KMS-11 (cell line): ENCODE results near the gene UCN3.
"Not testable (repeated sequence)": the region's sequence is repeated elsewhere in the genome, so short reads cannot be mapped to it uniquely, and the experiment has no call there.

Experiments
- H2AFZ ChIP-seq: fragments of 200-600 bp; sonication (generic); 2 replicates; pipeline ENCODE4 v1.6.1; 2016; ENCODE audit warnings: antibody characterized with exemption, mixed run types, low read depth
- H3K27ac ChIP-seq: fragments of 200-600 bp; sonication (generic); 2 replicates; pipeline ENCODE4 v1.6.1; 2016; ENCODE audit warnings: mild to moderate bottlenecking, mixed run types
- H3K27me3 ChIP-seq: fragments of 200-600 bp; sonication (generic); 2 replicates; pipeline ENCODE4 v1.6.1; 2017; ENCODE audit warnings: mild to moderate bottlenecking, low read depth, mixed run types, moderate library complexity; ENCODE audit not compliant: insufficient read depth
- H3K36me3 ChIP-seq: fragments of 200-600 bp; sonication (generic); 2 replicates; pipeline ENCODE4 v1.6.1; 2017; ENCODE audit warnings: mild to moderate bottlenecking, mixed run types; ENCODE audit not compliant: insufficient read depth
- H3K4me1 ChIP-seq: fragments of 200-600 bp; sonication (generic); 2 replicates; pipeline ENCODE4 v1.6.1; 2016; ENCODE audit warnings: mild to moderate bottlenecking, low read depth, mixed run types; ENCODE audit not compliant: poor library complexity, severe bottlenecking
- H3K4me2 ChIP-seq: fragments of 200-600 bp; sonication (generic); 2 replicates; pipeline ENCODE4 v1.7.0; 2016; ENCODE audit warnings: mild to moderate bottlenecking, mixed run types
- H3K4me3 ChIP-seq: fragments of 200-600 bp; sonication (generic); IDR thresholded peaks from 2 replicates; pipeline ENCODE4 v1.6.1; 2017; ENCODE audit warnings: low read depth, low read length, mixed read lengths; ENCODE audit not compliant: insufficient read depth
- H3K79me2 ChIP-seq: fragments of 200-600 bp; sonication (generic); 2 replicates; pipeline ENCODE4 v1.6.1; 2016; ENCODE audit warnings: low read depth, mixed run types; ENCODE audit not compliant: insufficient read depth
- H3K9ac ChIP-seq: fragments of 200-600 bp; sonication (generic); 2 replicates; pipeline ENCODE4 v1.6.1; 2016; ENCODE audit warnings: mild to moderate bottlenecking, mixed run types
- H4K20me1 ChIP-seq: fragments of 200-600 bp; sonication (generic); 2 replicates; pipeline ENCODE4 v1.6.1; 2016; ENCODE audit warnings: mild to moderate bottlenecking, mixed run types; ENCODE audit not compliant: insufficient read depth
- CTCF ChIP-seq: fragments of 200-600 bp; sonication (generic); conservative IDR thresholded peaks from 2 replicates; pipeline ENCODE4 v1.6.1; 2017; ENCODE audit warnings: low read depth, mild to moderate bottlenecking, antibody characterized with exemption, low read length, moderate library complexity, mixed read lengths

UCN3 gene

DNA sequence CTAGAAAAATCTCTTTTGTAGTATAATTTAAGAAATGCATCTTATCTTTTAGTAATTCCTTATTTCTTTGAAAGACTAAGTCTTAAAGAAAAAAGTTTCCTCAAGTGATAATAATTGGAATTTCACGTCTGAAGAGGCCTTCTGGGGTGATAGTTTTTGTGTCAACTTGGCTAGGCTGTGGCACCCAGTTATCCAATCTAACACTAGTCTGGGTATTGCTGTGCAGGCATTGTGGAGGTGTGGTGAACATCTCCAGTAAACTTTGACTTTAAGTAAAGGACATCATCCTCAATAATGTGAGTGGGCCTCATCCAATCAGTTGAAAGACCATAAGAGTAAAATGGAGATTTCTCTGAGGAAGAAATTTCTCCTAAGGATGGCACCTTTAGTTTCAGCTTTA, 42.2 kb downstream of the UCN3 start:
- Histone ChIP-seq H2AFZ (no peak overlapping the region), H3K27ac (no peak overlapping the region), H3K36me3 (no peaks in the 10 kb centered on the region), H3K9ac (no peak overlapping the region), H3K4me2 (no peak overlapping the region), H3K27me3 (no peaks in the 10 kb centered on the region), H3K79me2 (no peaks in the 10 kb centered on the region), H3K4me3 (no peak overlapping the region), H4K20me1 (no peaks in the 10 kb centered on the region), H3K4me1 (peaks cover 15% of the 10 kb centered on the region)
- no peak for TF ChIP-seq CTCF

DNA sequence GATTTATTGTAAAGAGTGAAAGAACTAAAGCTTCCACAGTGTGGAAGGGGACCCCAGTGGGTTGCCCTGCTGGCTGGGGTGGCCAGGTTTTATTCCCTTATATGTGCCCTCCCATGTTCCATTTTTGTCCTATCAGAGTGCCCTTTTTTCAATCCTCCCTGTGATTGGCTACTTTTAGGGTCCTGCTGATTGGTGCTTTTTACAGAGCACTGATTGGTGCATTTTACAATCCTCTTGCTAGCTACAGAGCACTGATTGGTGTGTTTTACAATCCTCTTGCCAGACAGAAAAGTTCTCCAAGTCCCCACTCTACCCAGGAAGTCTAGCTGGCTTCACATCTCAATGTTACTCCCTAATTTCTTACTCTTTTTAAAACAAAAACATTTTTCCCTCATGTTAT, 46.0 kb downstream of the UCN3 start:
- not testable (repeated sequence) for H3K27me3 ChIP-seq, H3K27ac ChIP-seq, H4K20me1 ChIP-seq, H3K36me3 ChIP-seq, H3K9ac ChIP-seq, H3K4me3 ChIP-seq, H3K4me2 ChIP-seq, H2AFZ ChIP-seq
- Histone ChIP-seq H3K4me1 (peaks cover 33% of the 10 kb centered on the region), H3K79me2 (peaks cover 29% of the 10 kb centered on the region)

- H2AFZ ChIP-seq = peak overlapping the region; percentile 80
- H3K4me2 ChIP-seq = peak overlapping the region; percentile 68
- H3K27ac ChIP-seq = no peak overlapping the region
- peak overlapping the region; percentile 91; the same call in 1 of the 2 replicates for H3K9ac ChIP-seq
- no peaks in the 10 kb centered on the region for H3K27me3 ChIP-seq
- no peaks in the 10 kb centered on the region for H3K36me3 ChIP-seq
- H3K4me3 ChIP-seq = no peak overlapping the region
- H3K4me1 ChIP-seq = peaks cover 33% of the 10 kb centered on the region
- peaks cover 40% of the 10 kb centered on the region for H3K79me2 ChIP-seq
- H4K20me1 ChIP-seq = no peaks in the 10 kb centered on the region
- TF ChIP-seq CTCF = no peak
Measured at GRCh38 chr10:5411941-5412276, 47.1 kb downstream of the UCN3 start.

DNA sequence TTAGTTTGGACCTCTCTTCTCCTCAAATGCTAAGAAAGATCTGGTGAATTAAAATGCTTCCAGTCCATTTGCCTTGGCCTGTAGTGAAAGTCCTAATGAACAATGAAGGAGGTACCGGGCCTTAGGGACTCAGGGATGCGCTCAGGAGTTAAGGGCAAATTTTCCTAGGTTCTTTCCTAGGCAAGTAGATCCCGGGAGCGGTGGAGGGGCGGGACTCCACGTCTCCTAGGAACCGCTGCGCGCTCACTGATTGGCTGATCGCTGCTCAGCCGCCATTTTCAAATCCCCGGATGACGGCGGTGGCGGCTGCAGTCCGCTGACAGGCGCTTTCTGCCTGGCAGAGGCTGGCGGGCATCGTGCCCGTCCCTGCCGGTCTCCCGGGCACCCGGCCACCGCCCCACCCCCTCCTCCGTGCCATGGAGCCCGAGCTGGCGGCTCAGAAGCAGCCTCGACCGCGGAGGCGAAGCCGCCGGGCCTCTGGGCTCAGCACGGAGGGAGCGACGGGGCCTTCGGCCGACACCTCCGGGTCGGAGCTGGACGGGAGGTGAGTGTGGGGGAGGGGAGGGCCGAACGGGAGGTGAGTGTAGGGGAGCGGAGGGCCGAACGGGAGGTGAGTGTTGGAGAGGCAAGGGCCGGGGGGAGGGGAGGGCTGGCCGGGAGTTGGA, 47.6 kb downstream of the UCN3 start, which contains the start of gene NET1:
Gene NET1, plus strand, starts transcription at position 281 of the 665 bp plus-strand sequence. Its CDS starts 136 bp downstream, at position 417.
- Histone ChIP-seq H3K27me3 (no peaks in the 10 kb centered on the region), H3K79me2 (peaks cover 45% of the 10 kb centered on the region), H3K9ac (peak within 1 kb of the TSS; percentile 91), H3K36me3 (no peaks in the 10 kb centered on the region), H3K27ac (peak within 1 kb of the TSS; percentile 62), H2AFZ (peak within 1 kb of the TSS; percentile 80), H4K20me1 (no peaks in the 10 kb centered on the region), H3K4me1 (peaks cover 33% of the 10 kb centered on the region), H3K4me3 (no peak within 1 kb of the TSS), H3K4me2 (peak within 1 kb of the TSS; percentile 97)
- TF ChIP-seq CTCF = no peak
